Calu3 (cell line): ENCODE data around the gene ULBP1. TPM values are rescaled to one million over a fixed set of nuclear protein-coding genes. Genes with fewer than 3 reads are reported as not detected.

Source experiments
- BruUV-seq: library from RNA; stranded (reverse); fragments of 400-500 nt; replicated peaks from 2 replicates; lab custom pipeline; 2021; lab: Mats Ljungman, UMichigan
- CTCF ChIA-PET: fragments of 300-600 bp; sonication (Branson Sonifier 250); formaldehyde crosslinking; loops from one replicate; lab custom pipeline; 2022; ENCODE audit warnings: antibody characterized with exemption; lab: Charles Lee
- DNase-seq: peaks from one replicate; pipeline ENCODE4 v3.0.0; 2022
- H3K27ac Mint-ChIP-seq: one replicate; pipeline ENCODE4 v1.8.0; 2022; ENCODE audit warnings: mixed read lengths; ENCODE audit not compliant: unreplicated experiment
- H3K27me3 Mint-ChIP-seq: one replicate; pipeline ENCODE4 v1.8.0; 2022; ENCODE audit warnings: mixed read lengths; ENCODE audit not compliant: unreplicated experiment
- H3K36me3 Mint-ChIP-seq: one replicate; pipeline ENCODE4 v1.8.0; 2022; ENCODE audit warnings: mild to moderate bottlenecking, moderate library complexity, mixed read lengths; ENCODE audit not compliant: insufficient read depth, unreplicated experiment
- H3K4me1 Mint-ChIP-seq: one replicate; pipeline ENCODE4 v1.8.0; 2022; ENCODE audit warnings: mild to moderate bottlenecking, low read depth, mixed read lengths; ENCODE audit not compliant: unreplicated experiment
- H3K4me3 Mint-ChIP-seq: one replicate; pipeline ENCODE4 v1.8.0; 2022; ENCODE audit warnings: mild to moderate bottlenecking, low read depth, moderate library complexity, mixed read lengths; ENCODE audit not compliant: unreplicated experiment
- H3K9me3 Mint-ChIP-seq: one replicate; pipeline ENCODE4 v1.8.0; 2022; ENCODE audit warnings: low read depth, mixed read lengths; ENCODE audit not compliant: unreplicated experiment
- CTCF ChIP-seq: fragments of 200-600 bp; IDR thresholded peaks from one replicate; pipeline ENCODE4 v1.8.0; 2022; ENCODE audit warnings: antibody characterized with exemption; ENCODE audit not compliant: unreplicated experiment
- intact Hi-C: fragments of 100-400 bp; cut with micrococcal nuclease; formaldehyde crosslinking; loops from one replicate; pipeline ENCODE4 v1.10.0; 2022; ENCODE audit not compliant: unreplicated experiment
- total RNA-seq: library from RNA; stranded (reverse); gene quantifications from 2 replicates; pipeline ENCODE4 v1.2.3, GENCODE V29; 2022

Gene ULBP1
- total RNA-seq, 1 experiment from 2014 or later: 2.5 TPM

DNA sequence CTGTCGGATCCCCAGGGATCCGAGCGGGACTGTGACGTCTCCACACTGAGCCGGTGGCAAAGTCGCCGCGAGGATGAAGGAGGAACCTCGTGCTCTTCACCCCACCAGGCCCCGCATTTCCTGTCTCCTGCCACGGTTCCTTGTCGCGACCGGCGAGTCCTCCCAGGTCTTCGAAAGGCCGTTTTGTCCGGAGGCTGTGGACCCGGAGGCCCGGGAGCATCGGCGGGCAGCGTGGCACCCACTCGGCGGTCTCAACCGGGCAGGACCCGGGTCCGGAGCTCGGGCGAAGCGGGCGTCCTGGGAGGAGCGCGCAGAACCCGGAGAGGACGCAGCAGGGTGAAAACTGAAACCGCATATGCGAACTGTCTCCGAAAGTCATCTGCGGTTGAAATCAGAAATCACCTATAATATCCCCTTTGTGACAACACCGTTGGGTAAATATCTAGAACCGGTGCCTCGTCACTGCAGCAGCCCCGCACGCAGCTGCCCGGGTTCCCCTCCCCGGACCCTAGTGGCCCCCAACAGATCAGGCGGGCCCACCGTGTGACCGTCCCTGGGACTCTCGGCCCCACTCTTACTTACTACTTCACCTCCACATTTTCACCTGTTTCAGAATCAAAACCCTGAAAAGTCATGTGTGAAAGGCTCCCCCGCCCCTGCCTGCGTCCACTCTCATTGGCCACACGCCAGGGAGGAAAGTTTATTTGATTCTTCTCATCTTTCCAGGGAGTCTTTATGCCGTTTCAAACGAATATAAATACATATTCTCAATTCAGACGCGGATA lies 25.0 kb upstream of the ULBP1 start:
- CTCF ChIA-PET: no interaction called here
- Mint-ChIP-seq H3K9me3 (no peaks in the 10 kb centered on the region), H3K4me1 (peaks cover 10% of the 10 kb centered on the region), H3K36me3 (peaks cover 35% of the 10 kb centered on the region), H3K27ac (peak overlapping the region; percentile 56), H3K27me3 (peaks cover 66% of the 10 kb centered on the region), H3K4me3 (peak overlapping the region; percentile 66)
- no peak for DNase-seq
- TF ChIP-seq CTCF: no peak
- intact Hi-C loops: loop anchor here (10.0 kb wide), 1 partner anchor 456 kb away; no protein-coding TSS in a partner anchor
- no TSS peak for BruUV-seq

GRCh38 chr6:149939356-149939648 lies 24.4 kb upstream of the ULBP1 start:
- DNase-seq: no peak
- intact Hi-C loops: loop anchor here (10.0 kb wide), 1 partner anchor 455 kb away; no protein-coding TSS in a partner anchor
- CTCF ChIA-PET: no interaction called here
- H3K4me1 Mint-ChIP-seq: peaks cover 10% of the 10 kb centered on the region
- H3K4me3 Mint-ChIP-seq: peak overlapping the region; percentile 66
- BruUV-seq: no TSS peak
- no peak for TF ChIP-seq CTCF
- H3K27ac Mint-ChIP-seq: peak overlapping the region; percentile 56
- peaks cover 35% of the 10 kb centered on the region for H3K36me3 Mint-ChIP-seq
- H3K9me3 Mint-ChIP-seq: no peaks in the 10 kb centered on the region
- peaks cover 61% of the 10 kb centered on the region for H3K27me3 Mint-ChIP-seq

GRCh38 chr6:149939909-149940671 lies 23.7 kb upstream of the ULBP1 start:
- CTCF ChIA-PET: no interaction called here
- Mint-ChIP-seq H3K4me3 (no peak overlapping the region), H3K27me3 (peaks cover 53% of the 10 kb centered on the region)

GRCh38 chr6:149940672-149940982 lies 23.1 kb upstream of the ULBP1 start:
- BruUV-seq: no TSS peak
- CTCF ChIA-PET: no interaction called here
- no peak for TF ChIP-seq CTCF
- intact Hi-C loops: no loop called here
- H3K27me3 Mint-ChIP-seq: peaks cover 47% of the 10 kb centered on the region
- H3K4me1 Mint-ChIP-seq: peaks cover 10% of the 10 kb centered on the region
- no peaks in the 10 kb centered on the region for H3K9me3 Mint-ChIP-seq
- DNase-seq: no peak
- no peak overlapping the region for H3K4me3 Mint-ChIP-seq
- no peak overlapping the region for H3K27ac Mint-ChIP-seq
- H3K36me3 Mint-ChIP-seq: peaks cover 29% of the 10 kb centered on the region

More at GRCh38 chr6:149939909-149940671, 23.7 kb upstream of the ULBP1 start:
- intact Hi-C loops: loop anchor here (10.0 kb wide), 1 partner anchor 455 kb away; no protein-coding TSS in a partner anchor
- Mint-ChIP-seq H3K36me3 (peaks cover 33% of the 10 kb centered on the region), H3K9me3 (no peaks in the 10 kb centered on the region), H3K4me1 (peaks cover 10% of the 10 kb centered on the region), H3K27ac (no peak overlapping the region)
- BruUV-seq: no TSS peak
- TF ChIP-seq CTCF: no peak
- DNase-seq: no peak
